ENCODE results near the gene GLOD4.

- TF ChIP-seq EZH2 (IDR thresholded peaks at IDR 0.05; ENCODE audit: borderline replicate concordance, control insufficient read depth, low read depth, low read length) (no peak), ZNF384 (IDR thresholded peaks at IDR 0.05; ENCODE audit: borderline replicate concordance, low read depth, low read length) (no peak), NFYA (IDR thresholded peaks at IDR 0.05; ENCODE audit: borderline replicate concordance, low read depth, low read length) (no peak), PRDM15 (CRISPR knock-in tag; IDR thresholded peaks at IDR 0.05) (no peak), POLR2AphosphoS5 (IDR thresholded peaks at IDR 0.05; ENCODE audit: low read length) (no peak)
These were observed 48.3 kb downstream of the GLOD4 start for GRCh38 chr17:733743-734142.

Data from GM12878 (cell line).